ENCODE measurements around the gene METAP1.
A peak's percentile ranks its signal among the peaks of the same experiment; 100 is the strongest.
"Not testable (repeated sequence)": the region's sequence is repeated elsewhere in the genome, so short reads cannot be mapped to it uniquely, and the experiment has no call there.

Gene METAP1

GRCh38 chr4:98995183-98996055 is at the start of gene METAP1:
Gene METAP1, plus strand, starts transcription at chr4:98995721. Its CDS starts 33 bp downstream, at chr4:98995754.
- peak; percentile 77 for DNase-seq

GRCh38 chr4:98946359-98946758 is 49.2 kb upstream of the METAP1 start:
- DNase-seq = no peak

- DNase-seq = no peak
Measured at GRCh38 chr4:98950925-98951324, 44.6 kb upstream of the METAP1 start.

- DNase-seq = no peak
Measured at GRCh38 chr4:98951710-98952109, 43.8 kb upstream of the METAP1 start.

- DNase-seq = no peak
Measured at GRCh38 chr4:98955229-98955628, 40.3 kb upstream of the METAP1 start.

GRCh38 chr4:98958065-98958464 is 37.5 kb upstream of the METAP1 start:
- DNase-seq = no peak

- DNase-seq = no peak
Measured at GRCh38 chr4:98959411-98959810, 36.1 kb upstream of the METAP1 start.

GRCh38 chr4:98961770-98962169 is 33.8 kb upstream of the METAP1 start:
- DNase-seq = no peak

GRCh38 chr4:98963538-98964433 is 31.7 kb upstream of the METAP1 start:
- DNase-seq = no peak

GRCh38 chr4:98966926-98967325 is 28.6 kb upstream of the METAP1 start:
- no peak for DNase-seq

- DNase-seq = no peak
Measured at GRCh38 chr4:98967786-98968329, 27.7 kb upstream of the METAP1 start.

- no peak for DNase-seq
Measured at GRCh38 chr4:98969878-98970785, 25.4 kb upstream of the METAP1 start.

GRCh38 chr4:98976716-98977115 is 18.8 kb upstream of the METAP1 start:
- DNase-seq = no peak

- no peak for DNase-seq
Measured at GRCh38 chr4:98977557-98977956, 18.0 kb upstream of the METAP1 start.

GRCh38 chr4:98987720-98988119 is 7.8 kb upstream of the METAP1 start:
- no peak for DNase-seq

- not testable (repeated sequence) for DNase-seq
Measured at GRCh38 chr4:98992835-98993234, 2.7 kb upstream of the METAP1 start.

GRCh38 chr4:98993419-98994071 is 2.0 kb upstream of the METAP1 start:
- DNase-seq = no peak

- no peak for DNase-seq
Measured at GRCh38 chr4:98994474-98995182, 893 bp upstream of the METAP1 start.

GRCh38 chr4:98996056-98996764 is 689 bp downstream of the METAP1 start:
- DNase-seq = peak; percentile 29

- no peak for DNase-seq
Measured at GRCh38 chr4:98996765-98997068, 1.2 kb downstream of the METAP1 start.

GRCh38 chr4:98997166-98997565 is 1.6 kb downstream of the METAP1 start:
- DNase-seq = no peak
